Subcutaneous adipose tissue (tissue), 4 donors: Measurements from ENCODE around the gene AMT. TPM values are rescaled to one million over a fixed set of nuclear protein-coding genes. Genes with fewer than 3 reads are reported as not detected.

ENCODE experiments used
- total RNA-seq, 4 donors: library from RNA; depleted of rRNA; stranded (reverse); fragments of >200 nt; gene quantifications; one replicate each; pipeline ENCODE4 v1.1.0, GENCODE V29; 2016
- TF ChIP-seq, protein P1 (sequence below): fragments of 450-650 bp; IDR thresholded peaks from one replicate; pipeline ENCODE4 v1.5.1; 2016; ENCODE audit warnings: low read depth, mild to moderate bottlenecking, control low read depth, antibody characterized with exemption, moderate library complexity

AMT gene
- total RNA-seq, 4 donors from 2014 or later: 1.4 to 8.3 (median 1.9) TPM

DNA sequence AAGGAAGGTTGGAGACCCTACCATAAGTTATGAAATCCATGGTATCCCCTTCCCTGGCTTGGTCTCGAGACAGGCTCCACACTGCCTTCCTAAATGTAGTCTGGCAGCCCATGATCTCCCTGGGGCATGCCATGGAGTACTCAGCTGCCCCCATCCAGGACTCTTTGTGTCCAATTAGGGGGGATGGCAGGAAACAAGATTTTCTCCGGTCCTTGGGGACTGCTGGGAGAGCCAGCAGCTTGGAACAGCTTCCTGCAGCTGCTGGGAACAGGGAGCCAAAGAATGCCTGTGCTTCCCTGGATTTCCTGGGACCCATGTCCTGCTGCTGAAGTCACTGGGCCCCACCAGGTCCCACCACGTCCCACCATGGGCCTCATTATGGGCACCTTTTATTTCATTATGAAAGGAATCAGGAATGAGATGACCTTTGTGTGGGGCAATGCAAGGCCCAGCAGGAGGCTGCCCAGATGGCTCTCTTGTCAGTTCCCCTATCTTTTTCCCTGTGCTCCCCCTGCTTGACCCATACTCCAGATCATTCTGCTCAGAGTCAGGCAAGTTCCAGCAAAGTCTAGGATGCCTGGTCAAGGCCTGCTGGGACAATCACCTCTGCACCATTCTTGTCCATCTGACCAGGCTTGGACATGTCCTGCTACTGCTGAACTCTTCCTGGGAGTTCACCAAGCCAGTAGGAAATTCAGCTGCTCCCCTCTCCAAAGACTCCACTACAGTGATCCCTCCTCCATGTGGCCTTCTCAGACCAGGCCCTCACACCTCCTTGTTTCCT is 32.8 kb upstream of the AMT start:
- TF ChIP-seq, protein P1, sequence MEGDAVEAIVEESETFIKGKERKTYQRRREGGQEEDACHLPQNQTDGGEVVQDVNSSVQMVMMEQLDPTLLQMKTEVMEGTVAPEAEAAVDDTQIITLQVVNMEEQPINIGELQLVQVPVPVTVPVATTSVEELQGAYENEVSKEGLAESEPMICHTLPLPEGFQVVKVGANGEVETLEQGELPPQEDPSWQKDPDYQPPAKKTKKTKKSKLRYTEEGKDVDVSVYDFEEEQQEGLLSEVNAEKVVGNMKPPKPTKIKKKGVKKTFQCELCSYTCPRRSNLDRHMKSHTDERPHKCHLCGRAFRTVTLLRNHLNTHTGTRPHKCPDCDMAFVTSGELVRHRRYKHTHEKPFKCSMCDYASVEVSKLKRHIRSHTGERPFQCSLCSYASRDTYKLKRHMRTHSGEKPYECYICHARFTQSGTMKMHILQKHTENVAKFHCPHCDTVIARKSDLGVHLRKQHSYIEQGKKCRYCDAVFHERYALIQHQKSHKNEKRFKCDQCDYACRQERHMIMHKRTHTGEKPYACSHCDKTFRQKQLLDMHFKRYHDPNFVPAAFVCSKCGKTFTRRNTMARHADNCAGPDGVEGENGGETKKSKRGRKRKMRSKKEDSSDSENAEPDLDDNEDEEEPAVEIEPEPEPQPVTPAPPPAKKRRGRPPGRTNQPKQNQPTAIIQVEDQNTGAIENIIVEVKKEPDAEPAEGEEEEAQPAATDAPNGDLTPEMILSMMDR: no peak

DNA sequence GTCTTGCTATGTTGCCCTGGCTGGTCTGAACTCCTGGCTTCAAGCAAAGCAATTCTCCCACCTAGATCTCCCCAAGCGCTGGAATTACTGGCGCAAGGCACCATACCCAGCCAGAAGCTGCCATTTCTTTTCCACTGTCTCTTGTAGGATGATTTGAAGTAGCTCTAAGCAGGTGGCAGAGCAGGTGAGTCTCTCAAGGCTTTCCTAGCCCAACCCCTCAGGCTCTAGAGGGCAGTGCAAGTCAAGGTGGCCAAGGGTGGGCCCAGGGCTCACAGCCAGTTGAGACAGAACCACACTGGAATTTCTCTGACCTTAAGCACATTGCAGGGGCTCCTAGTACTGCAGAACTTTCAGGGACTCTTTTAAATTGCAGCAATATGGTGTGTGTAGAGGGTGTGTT is 32.2 kb upstream of the AMT start:
- TF ChIP-seq, protein P1: no peak

DNA sequence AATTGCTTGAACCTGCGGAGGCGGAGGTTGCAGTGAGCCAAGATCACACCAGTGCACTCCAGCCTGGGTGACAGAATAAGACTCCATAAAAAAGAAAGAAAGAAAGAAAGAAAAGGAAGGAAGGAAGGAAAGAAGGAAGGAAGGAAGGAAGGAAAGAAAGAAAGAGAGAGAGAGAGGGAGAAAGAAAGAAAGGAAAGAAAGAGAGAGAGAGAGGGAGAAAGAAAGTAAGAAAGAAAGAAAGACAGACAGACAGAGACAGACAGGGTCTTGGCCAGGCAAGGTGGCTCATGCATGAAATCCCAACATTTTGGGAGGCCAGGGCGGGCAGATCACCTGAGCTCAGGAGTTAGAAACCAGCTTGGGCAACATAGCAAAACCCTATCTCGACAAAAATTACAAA is 31.3 kb upstream of the AMT start:
- TF ChIP-seq, protein P1: no peak

DNA sequence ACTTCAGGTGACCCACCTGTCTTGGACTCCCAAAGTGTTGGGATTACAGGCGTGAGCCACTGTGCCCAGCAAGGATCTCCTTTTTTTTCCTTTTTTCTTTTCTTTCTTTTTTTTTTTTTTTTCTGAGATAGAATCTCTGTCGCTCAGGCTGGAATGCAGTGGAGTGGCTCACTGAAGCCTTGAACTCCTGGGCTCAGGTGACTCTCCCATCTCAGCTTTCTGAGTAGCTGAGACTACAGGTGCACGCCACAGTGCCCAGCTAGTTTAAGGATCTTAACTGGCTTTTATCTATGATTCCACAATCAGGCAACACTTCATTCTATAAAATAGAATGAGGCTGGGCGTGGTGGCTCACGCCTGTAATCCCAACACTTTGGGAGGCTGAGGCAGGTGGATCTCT is 23.1 kb upstream of the AMT start:
- TF ChIP-seq, protein P1: no peak

DNA sequence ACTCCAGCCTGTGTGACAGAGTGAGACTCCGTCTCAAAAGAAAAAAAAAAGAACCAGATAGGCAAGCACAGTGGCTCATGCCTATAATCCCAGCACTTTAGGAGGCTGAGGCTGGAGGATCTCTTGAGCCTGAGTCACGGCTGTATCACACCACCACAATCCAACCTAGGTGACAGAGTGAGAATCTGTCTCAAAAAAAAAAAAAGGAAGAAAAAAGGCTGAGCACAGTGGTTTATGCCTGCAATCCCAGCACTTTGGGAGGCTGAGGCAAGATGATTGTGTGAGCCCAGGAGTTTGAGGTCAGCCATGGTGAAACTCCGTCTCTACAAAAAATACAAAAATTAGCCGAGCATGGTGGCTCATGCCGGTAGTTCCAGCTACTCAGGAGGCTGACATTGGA is 12.5 kb upstream of the AMT start:
- TF ChIP-seq, protein P1: no peak

DNA sequence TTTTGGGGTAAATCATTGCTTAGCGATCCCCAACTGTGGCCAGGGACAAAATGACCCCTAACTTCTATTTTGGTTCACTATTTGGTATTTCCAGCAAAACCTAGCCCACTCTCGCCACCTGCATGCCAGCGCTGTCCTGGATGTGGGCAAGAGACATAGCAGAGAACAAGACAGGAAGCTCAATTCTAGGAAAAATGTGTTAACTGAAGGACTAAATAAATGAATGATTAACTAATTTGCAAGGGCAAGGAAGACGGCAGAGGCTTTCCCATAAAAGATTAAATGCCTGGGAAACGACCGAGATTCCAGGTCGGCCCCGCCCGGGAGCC is 6.4 kb upstream of the AMT start:
- TF ChIP-seq, protein P1: no peak

DNA sequence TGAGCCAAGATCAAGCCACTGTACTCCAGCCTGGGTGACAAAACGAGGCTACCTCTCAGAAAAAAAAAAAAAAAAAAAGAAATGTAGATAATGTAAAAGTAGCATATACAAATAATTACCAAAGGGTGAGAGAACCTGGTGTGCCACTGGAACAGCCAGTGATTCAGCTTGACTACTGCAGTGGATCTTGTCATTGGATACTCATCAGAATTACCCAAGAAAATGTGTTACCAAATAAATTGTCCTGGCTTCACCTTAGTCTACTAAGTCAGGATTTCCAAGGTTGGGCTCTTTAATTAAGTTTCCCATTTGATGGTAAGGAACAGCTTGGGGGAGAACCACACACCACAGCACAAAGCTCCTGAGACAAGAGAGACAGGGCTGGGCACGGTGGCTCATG is 5.3 kb upstream of the AMT start:
- TF ChIP-seq, protein P1: no peak
